B cell (primary cell): Measurements from ENCODE around the gene SLC9A7. TPM values are rescaled to one million over a fixed set of nuclear protein-coding genes. Genes with fewer than 3 reads are reported as not detected.
A peak's percentile ranks its signal among the peaks of the same experiment; 100 is the strongest.

Source experiments
- ATAC-seq: fragments of 200-7000 bp; cut with Tn5 transposase; one replicate; pipeline ENCODE4 v1.10.0; 2021; ENCODE audit warnings: low read depth, mild to moderate bottlenecking, moderate number of reproducible peaks, moderate library complexity
- CTCF ChIA-PET: fragments of 350-600 bp; sonication (Branson Sonifier 250); formaldehyde crosslinking; loops from one replicate; lab custom pipeline; 2021; ENCODE audit warnings: antibody characterized with exemption, inconsistent platforms; lab: Charles Lee
- POLR2A ChIA-PET: fragments of 350-600 bp; sonication (Branson Sonifier 250); formaldehyde crosslinking; loops from one replicate; lab custom pipeline; 2021; ENCODE audit warnings: antibody characterized with exemption; lab: Charles Lee
- DNase-seq: peaks from one replicate; pipeline ENCODE4 v3.0.0; 2013
- H2AFZ ChIP-seq: 2 replicates; pipeline ENCODE4 v1.6.1; 2012; ENCODE audit warnings: mild to moderate bottlenecking, low read depth, low read length; ENCODE audit not compliant: insufficient read depth, poor library complexity, severe bottlenecking
- H3K27ac ChIP-seq, 2 donors: 1 replicate in 1 of 2; 2 replicates in 1 of 2; pipeline ENCODE4 v1.5.1; 2012 to 2013; ENCODE audit warnings: low read length in 2 of 2, mild to moderate bottlenecking in 2 of 2, moderate library complexity in 1 of 2
- H3K27me3 ChIP-seq, 4 experiments: fragments of 200-600 bp in 1 of 4; sonication (generic) in 1 of 4; replicated peaks in 1 of 4; 1 replicate in 2 of 4; 2 replicates in 2 of 4; pipeline versions ENCODE4 v1.6.1 to v1.7.0; 2013 to 2016; ENCODE audit warnings: low read length in 3 of 4, mild to moderate bottlenecking in 2 of 4, mixed read lengths in 1 of 4, moderate library complexity in 1 of 4; ENCODE audit not compliant: insufficient read depth in 4 of 4, control insufficient read depth in 3 of 4; ENCODE audit errors: control extremely low read depth in 1 of 4
- H3K36me3 ChIP-seq, 2 experiments: replicated peaks in 1 of 2; 1 replicate in 1 of 2; 2 replicates in 1 of 2; pipeline versions ENCODE4 v1.6.1 to v1.7.1; 2013; ENCODE audit warnings: low read length in 1 of 2; ENCODE audit not compliant: insufficient read depth in 2 of 2, control insufficient read depth in 1 of 2; ENCODE audit errors: control extremely low read depth in 1 of 2, extremely low read depth in 1 of 2
- H3K4me1 ChIP-seq, 2 donors: fragments of 200-600 bp in 1 of 2; sonication (generic) in 1 of 2; 1 replicate in 1 of 2; 2 replicates in 1 of 2; pipeline versions ENCODE4 v1.5.1 to v1.6.1; 2013 to 2017; ENCODE audit warnings: low read length in 2 of 2; ENCODE audit not compliant: control insufficient read depth in 2 of 2, insufficient read depth in 2 of 2
- H3K4me2 ChIP-seq: replicated peaks from 2 replicates; pipeline ENCODE3; 2012; ENCODE audit warnings: mild to moderate bottlenecking, low read depth, low read length; ENCODE audit not compliant: poor library complexity, severe bottlenecking
- H3K4me3 ChIP-seq, 5 experiments: fragments of 200-600 bp in 1 of 5; sonication (generic) in 1 of 5; 1 replicate in 3 of 5; 2 replicates in 2 of 5; pipeline versions ENCODE4 v1.5.1 to v1.7.0; 2011 to 2016; ENCODE audit warnings: low read length in 4 of 5, mild to moderate bottlenecking in 4 of 5, low read depth in 2 of 5, control low read depth in 1 of 5, moderate library complexity in 1 of 5; ENCODE audit not compliant: insufficient read depth in 1 of 5; ENCODE audit errors: control extremely low read depth in 1 of 5, extremely low read depth in 1 of 5
- H3K79me2 ChIP-seq: fragments of 200-600 bp; sonication (generic); one replicate; pipeline ENCODE4 v1.6.0; 2016; ENCODE audit warnings: low read length; ENCODE audit not compliant: control insufficient read depth, insufficient read depth
- H3K9ac ChIP-seq: fragments of 200-600 bp; sonication (generic); 2 replicates; pipeline ENCODE4 v1.6.1; 2017; ENCODE audit warnings: mild to moderate bottlenecking, low read length, moderate library complexity
- H3K9me3 ChIP-seq, 3 donors: one replicate each; pipeline versions ENCODE4 v1.6.1 to v1.7.1; 2013; ENCODE audit warnings: low read length in 2 of 3; ENCODE audit not compliant: control insufficient read depth in 2 of 3, insufficient read depth in 1 of 3; ENCODE audit errors: control extremely low read depth in 1 of 3
- H4K20me1 ChIP-seq: 2 replicates; pipeline ENCODE4 v1.6.0; 2012; ENCODE audit warnings: mild to moderate bottlenecking, low read length; ENCODE audit not compliant: insufficient read depth, control insufficient read depth, poor library complexity, severe bottlenecking
- H3K27ac Mint-ChIP-seq: one replicate; pipeline ENCODE4 v1.8.0; 2021; ENCODE audit warnings: mixed read lengths
- H3K27me3 Mint-ChIP-seq: one replicate; pipeline ENCODE4 v1.8.0; 2021; ENCODE audit warnings: mixed read lengths
- H3K4me1 Mint-ChIP-seq: one replicate; pipeline ENCODE4 v1.8.0; 2021; ENCODE audit warnings: mixed read lengths
- H3K4me3 Mint-ChIP-seq: one replicate; pipeline ENCODE4 v1.8.0; 2021; ENCODE audit warnings: mixed read lengths
- H3K9me3 Mint-ChIP-seq: one replicate; pipeline ENCODE4 v1.8.0; 2022; ENCODE audit warnings: mixed read lengths; ENCODE audit not compliant: insufficient read depth
- CTCF ChIP-seq: fragments of 200-600 bp; IDR thresholded peaks from one replicate; pipeline ENCODE4 v1.8.0; 2022; ENCODE audit warnings: antibody characterized with exemption, mild to moderate bottlenecking
- EZH2 ChIP-seq: IDR thresholded peaks from 2 replicates; pipeline ENCODE4 v1.6.1; 2012; ENCODE audit warnings: borderline replicate concordance, low read depth, mild to moderate bottlenecking, moderate library complexity, low read length; ENCODE audit not compliant: insufficient read depth, poor library complexity, severe bottlenecking
- WGBS: methylation state at CpG from one replicate; pipeline ENCODE4 v1.1.5; 2013; ENCODE audit warnings: missing lambda C conversion rate; ENCODE audit not compliant: insufficient coverage; 5-methylcytosine and 5-hydroxymethylcytosine counted together
- intact Hi-C: fragments of 100-400 bp; cut with micrococcal nuclease; formaldehyde crosslinking; loops from one replicate; pipeline ENCODE4 v1.10.0; 2022
- polyA plus RNA-seq: library from polyadenylated mRNA; depleted of rRNA; stranded (reverse); fragments of >200 nt; gene quantifications from 2 replicates; pipeline ENCODE4 v1.2.3, GENCODE V29; 2012
- total RNA-seq, 2 donors: library from RNA; stranded (reverse); fragments of 120-200 nt in 1 of 2; gene quantifications; 1 replicate in 1 of 2; 2 replicates in 1 of 2; pipeline versions ENCODE4 v1.2.3 to v1.2.4, GENCODE V29; 2013 to 2022

SLC9A7 gene
- total and polyA plus RNA-seq, 2 donors (not counting 1 experiment from before 2014, with no cell fraction given), result 24.9 to 53.2 TPM

- H3K9me3 Mint-ChIP-seq, result no peaks in the 10 kb centered on the region
- POLR2A ChIA-PET, result no interaction called here
- peak overlapping the region; percentile 52 to 73 (median 68) for H3K4me3 ChIP-seq
Observed at GRCh38 chrX:46757052-46757451, 1.9 kb downstream of the SLC9A7 start.

More at GRCh38 chrX:46757052-46757451, 1.9 kb downstream of the SLC9A7 start:
- Histone ChIP-seq H3K79me2 (peaks cover 70% of the 10 kb centered on the region), H2AFZ (peak overlapping the region; percentile 66), H3K4me1 (peaks cover 31 to 42% of the 10 kb centered on the region in 2 donors), H3K27ac (peak overlapping the region; percentile 36 to 77), H4K20me1 (no peaks in the 10 kb centered on the region), H3K9me3 (no peaks in the 10 kb centered on the region), H3K4me2 (peak overlapping the region; percentile 76), H3K36me3 (no peaks in the 10 kb centered on the region), H3K27me3 (no peaks in the 10 kb centered on the region), H3K9ac (peak overlapping the region; percentile 77)
- intact Hi-C loops, result loop anchor here (5.0 to 10.0 kb wide), 2 partner anchors 460 to 728 kb away; partner anchors contain the start of genes CDK16 and ZNF41
- H3K27ac Mint-ChIP-seq, result peak overlapping the region; percentile 96
- DNase-seq (peak; percentile 11), ATAC-seq (no peak)
- no peaks in the 10 kb centered on the region for H3K27me3 Mint-ChIP-seq
- CTCF ChIA-PET, result no interaction called here
- WGBS, result 0% methylated on average over 3 of the region's 8 CpGs
- peaks cover 49% of the 10 kb centered on the region for H3K4me1 Mint-ChIP-seq
- TF ChIP-seq CTCF (no peak), EZH2 (no peak)
- peak overlapping the region; percentile 97 for H3K4me3 Mint-ChIP-seq
